KBM-7 (cell line): Measurements from ENCODE around the gene KLHL33.

ENCODE experiments used
- DNase-seq: peaks from one replicate; pipeline ENCODE4 v3.0.0-alpha.2; 2015
- in situ Hi-C: fragments of 300-500 bp; cut with MboI; formaldehyde crosslinking; loops from 2 replicates; pipeline ENCODE4 v1.14.3; 2020; ENCODE audit warnings: low sequenced_read_pairs, low pct_unique_long_range_greater_than_20kb, mixed read lengths

The KLHL33 gene

DNA sequence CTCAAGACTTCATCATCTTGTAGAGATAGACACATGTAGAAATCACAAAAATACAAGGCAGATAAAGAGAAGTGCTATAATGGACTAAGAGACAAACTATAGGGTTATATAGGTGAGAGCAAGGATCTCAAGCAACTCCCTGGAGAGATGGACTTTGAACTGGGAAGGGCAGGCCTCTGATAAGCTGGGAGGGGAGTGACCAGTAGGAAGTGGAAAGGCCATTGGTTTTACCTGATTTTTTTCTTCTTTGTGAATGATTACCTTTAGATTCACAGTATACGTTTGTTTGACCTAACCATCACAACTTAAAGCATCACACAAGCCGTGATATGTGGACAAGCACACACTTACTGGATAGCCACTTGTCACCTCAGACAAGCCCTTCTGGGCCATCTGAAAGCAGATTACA, 17.5 kb downstream of the KLHL33 start:
- DNase-seq = no peak
- in situ Hi-C loops = no loop called here

DNA sequence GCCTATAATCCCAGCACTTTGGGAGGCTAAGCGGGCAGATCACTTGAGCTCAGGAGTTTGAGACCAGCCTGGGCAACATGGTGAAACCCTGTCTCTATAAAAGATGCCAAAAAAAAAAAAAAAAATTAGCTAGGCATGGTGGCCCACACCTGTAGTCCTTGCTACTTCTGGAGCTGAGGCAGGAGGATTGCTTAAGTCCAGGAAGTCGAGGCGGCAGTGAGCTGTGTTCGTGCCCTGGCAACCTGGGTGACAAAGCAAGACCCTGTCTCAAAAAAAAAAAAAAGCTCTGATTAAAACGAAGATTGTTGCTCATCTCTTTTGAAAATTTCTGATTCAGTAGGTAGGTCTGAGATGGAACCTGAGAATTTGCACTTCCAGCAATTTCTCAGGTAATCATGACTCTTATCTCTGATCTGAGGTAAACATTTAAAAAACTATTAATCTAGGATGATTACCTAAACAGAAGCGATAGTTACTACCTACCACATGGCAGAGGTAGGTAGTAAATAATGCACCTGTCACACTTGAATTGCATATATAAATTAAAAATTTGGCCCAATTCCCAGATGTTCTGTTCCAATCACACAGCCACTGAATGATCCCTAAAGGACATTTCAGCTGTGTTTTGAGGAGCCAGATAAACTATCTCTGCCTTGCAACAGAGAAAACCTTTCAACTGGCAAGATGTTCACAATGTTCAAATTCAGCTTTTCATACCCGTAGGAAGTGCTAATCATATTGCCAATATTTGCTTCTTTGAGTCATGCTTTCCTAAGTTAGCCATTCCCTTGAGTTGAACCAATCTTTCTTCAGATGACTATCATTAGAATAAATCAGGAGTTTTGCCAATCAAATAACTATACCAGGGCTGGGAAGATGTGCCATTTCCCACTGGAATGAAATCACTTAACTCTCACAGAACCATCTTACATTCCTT, 18.4 kb downstream of the KLHL33 start:
- DNase-seq = no peak
- in situ Hi-C loops = no loop called here

DNA sequence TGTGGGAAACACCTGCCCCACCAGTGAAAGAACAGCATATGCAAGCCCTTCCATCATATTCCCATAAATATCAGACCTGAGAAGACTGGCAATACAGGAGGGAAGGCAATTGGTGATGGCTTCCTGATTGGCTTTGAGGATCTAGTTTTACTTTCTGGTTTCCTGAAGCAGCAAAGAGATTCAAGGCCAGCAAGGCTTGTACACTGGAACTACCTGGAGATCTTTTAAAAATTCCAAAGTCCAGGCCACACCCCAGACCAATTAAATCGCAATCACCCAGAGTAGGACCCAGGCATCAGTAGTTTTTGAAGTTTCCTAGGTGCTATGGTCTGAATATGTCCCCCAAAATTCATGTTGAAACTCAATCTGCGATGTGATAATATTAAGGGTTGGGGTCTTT, 19.7 kb downstream of the KLHL33 start:
- no peak for DNase-seq
- in situ Hi-C loops = no loop called here

DNA sequence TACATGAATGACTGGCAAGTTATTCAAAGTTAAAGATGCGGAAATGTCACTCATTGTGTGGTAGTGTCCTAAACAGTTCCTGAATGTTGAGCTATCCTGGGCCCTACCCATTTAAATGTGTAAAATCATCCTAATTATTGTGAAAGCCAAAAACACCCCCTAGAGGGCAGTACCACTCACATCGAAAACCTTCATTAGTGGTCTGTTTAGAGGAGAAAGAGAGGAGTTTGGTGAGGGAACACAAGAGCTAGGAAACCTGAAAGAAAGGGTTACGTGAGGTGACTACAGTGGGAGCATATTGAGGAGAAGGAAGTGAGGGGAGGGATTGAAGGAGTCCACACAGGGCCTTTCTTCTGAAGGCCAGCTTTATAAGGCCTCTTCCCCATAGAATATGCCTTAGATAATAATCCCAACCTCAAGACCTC, 20.2 kb downstream of the KLHL33 start:
- peak; percentile 93 for DNase-seq
- in situ Hi-C loops = no loop called here

DNA sequence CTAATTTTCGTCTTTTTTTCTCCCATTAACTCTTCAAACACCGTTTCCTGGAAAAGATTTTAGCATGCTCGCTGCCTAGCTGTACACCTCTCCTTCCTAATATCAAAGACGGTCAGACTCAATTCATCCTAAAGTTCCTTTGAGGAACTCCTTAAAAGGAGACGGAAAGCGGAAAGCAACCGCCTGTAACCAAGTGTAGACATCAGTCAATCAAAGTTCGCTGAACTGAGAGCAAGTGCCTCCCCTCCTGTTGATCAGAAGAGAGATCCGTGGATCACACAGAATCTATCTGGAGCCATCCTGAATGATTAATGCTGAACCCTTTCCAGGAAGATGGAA, 22.3 kb downstream of the KLHL33 start:
- DNase-seq = peak; percentile 50
- in situ Hi-C loops = no loop called here

DNA sequence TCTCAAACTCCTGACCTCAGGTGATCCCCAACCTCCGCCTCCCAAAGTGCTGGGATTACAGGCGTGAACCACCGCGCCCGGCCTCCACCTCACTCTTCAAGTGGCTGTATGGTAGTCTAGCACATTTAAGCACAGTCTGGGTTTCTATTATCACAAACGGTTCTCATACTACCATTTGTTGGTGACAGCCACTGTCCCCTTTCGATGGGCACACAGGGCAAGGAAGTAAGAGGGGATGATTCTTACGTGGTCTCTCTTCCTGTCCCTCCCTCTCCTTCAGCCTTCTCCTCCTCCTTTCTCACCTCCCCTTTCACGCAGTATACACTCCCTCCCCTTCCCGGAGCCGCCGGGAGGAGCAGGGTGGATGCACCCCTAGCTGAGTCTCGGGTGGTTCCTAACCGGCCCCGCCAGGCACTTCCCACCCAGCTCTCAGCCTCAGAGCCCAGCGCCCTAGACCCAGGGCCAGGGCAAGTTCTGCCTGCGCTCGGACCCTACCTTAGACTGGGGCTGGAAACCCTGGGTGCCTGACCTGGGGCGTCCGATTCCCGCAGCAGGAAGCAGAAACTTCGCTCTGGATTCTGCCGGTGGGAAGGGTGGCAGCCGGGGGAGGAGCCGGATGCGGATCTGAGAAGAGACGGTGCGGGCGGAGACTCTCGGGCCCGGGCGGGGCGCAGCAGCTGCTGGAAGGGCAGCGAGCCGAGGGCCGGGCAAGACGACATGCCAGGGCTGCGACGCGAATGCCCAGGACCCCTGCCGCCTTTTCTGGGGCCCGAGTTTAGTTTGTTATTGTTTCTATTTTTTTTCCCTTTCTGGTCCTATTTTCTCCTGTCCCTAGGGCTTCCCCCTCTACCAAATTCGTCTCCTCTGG, 22.9 kb downstream of the KLHL33 start, which contains the start of gene TEP1:
TEP1 (minus strand) TSS at position 626 of the 868 bp plus-strand sequence. CDS start 5,062 bp downstream, outside the sequence.
- in situ Hi-C loops = no loop called here
- DNase-seq = peak; percentile 82

DNA sequence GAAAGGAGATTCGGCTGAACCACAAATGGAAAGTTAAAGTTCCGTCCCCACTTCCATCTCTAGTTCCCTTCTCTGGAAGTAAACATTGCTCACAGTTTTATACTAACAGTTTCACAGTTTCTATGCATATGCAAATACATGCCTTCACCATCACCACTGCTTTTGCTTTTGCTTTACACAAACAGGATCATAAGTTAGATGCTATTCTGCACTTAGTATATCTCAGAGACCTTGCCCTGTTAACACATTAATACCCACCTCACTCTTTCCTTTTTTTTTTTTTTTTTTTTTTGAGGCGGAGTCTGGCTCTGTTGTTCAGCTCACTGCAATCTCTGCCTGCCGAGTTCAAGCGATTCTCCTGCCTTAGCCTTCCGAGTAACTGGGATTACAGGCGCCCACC, 23.6 kb downstream of the KLHL33 start:
- in situ Hi-C loops = no loop called here
- peak; percentile 38 for DNase-seq

DNA sequence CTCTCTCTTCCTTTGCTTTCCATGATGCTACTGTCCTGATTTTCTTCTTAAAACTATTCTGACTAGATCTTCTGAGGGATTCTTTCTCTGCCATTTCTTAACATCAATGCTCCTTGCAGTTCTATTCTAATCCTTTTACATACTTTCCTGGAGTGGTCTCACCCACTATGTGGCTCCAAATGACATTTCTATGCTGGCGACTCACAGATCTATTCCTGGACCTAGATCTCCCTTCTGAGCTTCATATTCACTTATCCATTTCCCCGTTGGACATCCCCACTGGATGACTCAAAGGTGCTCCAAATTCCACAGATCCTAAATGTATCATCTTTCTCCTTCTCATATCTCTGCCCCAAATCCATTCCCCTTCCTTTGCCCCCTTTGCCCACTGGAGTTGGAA, 26.7 kb downstream of the KLHL33 start:
- in situ Hi-C loops = no loop called here

DNA sequence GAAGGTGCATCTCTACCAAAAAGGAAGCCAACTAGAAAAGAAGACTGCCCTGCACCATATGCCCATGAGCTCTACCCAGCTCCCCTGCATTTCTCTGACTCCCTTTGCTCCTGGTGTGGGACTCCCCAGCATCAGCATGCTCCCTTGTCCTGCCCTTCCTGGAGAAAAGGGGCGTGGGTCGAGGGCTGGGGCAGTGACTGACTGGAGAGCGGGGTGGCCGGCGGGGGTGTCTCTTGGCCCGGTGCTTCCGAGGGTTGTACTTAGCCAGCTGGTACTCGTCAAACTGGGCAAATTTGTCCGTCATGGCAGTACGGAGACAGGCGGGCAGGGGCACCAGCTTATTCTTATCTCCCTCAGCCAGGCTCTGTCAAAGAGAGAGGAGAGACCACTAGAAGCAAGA, 32.4 kb downstream of the KLHL33 start:
- no peak for DNase-seq
- in situ Hi-C loops = no loop called here

More for the DNA sequence above, 26.7 kb downstream of the KLHL33 start:
- no peak for DNase-seq

DNA sequence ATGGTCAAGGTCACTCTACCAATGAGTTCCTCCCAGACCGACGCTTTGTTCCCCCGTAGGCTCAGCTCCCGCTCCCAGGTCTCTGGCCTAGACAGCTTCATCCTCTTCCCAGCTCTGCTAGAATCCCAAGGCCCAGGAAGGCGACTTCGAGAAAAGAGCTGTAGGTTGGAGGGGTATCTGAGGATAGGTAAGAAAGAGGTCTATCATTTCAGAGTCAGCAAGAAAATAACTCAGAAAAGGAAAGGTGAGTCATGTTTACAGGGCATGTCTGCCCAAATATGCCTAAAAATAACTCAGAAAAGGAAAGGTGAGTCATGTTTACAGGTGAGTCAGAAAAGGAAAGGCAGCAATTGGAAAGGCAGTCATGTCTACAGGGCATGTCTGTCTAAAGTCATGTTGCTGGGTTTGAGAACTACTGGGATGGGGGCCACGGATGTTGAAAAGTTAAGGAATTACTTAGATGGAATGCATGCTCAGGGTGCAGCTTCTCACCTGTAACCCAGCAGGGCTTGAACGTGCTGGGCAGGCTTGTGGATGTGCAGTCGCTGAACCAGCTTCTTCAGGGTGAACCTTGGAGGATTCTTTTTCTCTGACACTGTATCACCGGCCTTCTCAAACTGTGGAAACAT, 34.9 kb downstream of the KLHL33 start:
- in situ Hi-C loops = no loop called here
- DNase-seq = no peak

DNA sequence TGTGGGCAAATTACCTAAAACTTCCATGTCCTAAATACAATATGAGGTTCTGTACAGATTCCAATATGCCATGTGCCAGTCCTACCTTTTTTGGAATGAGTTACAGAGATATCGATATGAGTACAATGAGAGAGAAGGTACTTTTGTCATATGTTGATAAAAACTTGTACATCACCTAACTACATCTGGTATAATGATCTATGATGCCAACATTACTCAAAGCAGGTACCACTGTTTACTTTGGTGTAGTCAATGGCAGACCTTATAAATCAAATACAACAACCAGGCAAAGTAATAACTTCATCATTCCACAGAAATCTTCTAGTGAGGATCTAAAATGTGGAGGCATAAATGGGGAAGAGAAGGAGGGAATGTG, 35.4 kb downstream of the KLHL33 start:
- in situ Hi-C loops = no loop called here
- DNase-seq = no peak

DNA sequence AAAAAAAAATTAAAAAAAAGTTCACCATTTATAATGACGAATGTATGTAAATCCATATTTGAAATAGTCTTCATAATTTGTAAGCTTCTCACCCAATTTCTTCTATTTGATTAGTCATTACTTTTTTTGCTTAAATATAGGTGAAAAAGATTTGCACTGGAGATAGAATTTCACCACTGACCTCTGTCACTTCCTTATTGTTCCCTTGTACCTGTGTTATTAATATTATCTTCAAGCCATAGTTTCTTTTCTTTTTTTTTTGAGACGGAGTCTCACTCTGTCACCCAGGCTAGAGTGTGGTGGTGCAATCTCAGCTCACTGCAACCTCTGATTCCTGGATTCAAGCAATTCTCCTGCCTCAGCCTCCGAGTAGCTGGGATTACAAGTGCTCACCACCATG, 38.5 kb downstream of the KLHL33 start:
- no peak for DNase-seq
- in situ Hi-C loops = no loop called here

DNA sequence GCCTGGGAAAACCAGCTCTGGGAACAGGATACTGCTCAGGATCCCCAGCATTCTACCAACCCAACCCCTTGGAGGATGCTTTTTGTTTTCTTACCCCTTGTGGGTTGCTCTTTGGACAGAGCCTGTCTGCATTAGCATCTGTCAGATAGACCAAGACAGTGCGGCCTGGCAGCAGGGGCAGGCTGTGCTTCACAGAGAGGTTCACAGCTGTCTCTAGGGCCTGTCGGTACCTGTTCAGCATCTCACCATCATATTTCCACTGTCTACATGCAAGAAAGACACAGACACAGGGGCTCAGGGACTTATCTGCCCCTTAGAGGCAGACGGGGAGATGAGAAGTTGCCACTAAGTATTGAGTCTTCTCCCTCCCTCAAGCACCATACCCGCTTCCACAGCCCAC, 44.5 kb downstream of the KLHL33 start:
- in situ Hi-C loops = no loop called here
- DNase-seq = no peak

DNA sequence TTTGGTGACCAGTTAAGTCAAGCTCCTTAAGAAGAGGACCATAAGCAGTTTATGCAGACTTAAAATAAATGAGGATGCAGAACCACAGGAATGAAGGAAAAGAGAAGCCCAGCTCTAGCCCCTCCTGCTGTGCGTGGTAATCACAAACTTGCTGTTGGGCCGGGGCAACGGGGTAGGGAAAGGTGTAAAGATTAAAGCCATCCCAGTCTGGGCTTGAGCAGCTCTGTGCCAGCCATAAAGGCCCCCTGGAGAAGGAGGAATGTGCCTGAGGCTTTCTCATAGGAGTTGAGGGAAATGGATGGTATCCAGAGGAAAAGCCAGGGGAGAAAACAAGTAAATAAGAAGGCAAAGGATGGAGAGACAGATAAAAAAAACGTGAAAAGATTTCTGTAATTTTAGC, 47.8 kb downstream of the KLHL33 start:
- in situ Hi-C loops = no loop called here
- DNase-seq = no peak

DNA sequence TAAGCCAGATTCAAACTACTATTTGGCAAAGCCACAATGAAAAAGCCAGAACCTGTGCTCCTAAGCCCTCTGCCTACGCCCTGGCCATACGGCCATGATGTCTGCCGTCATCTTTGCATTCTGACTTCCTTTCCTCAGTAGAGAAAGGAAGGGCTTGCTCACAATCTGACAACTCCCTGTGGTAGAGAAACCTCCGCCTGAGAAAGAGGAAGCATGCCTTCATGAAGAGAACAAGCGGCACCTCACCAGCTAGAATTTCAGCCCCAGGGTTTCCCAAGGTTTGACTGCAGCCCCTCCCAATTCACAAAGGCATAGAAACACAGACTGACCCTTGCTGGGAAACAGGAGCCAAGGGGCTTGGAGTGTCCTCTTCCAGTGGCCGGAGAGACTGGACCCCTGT, 48.4 kb downstream of the KLHL33 start:
- in situ Hi-C loops = no loop called here
- peak; percentile 76 for DNase-seq

DNA sequence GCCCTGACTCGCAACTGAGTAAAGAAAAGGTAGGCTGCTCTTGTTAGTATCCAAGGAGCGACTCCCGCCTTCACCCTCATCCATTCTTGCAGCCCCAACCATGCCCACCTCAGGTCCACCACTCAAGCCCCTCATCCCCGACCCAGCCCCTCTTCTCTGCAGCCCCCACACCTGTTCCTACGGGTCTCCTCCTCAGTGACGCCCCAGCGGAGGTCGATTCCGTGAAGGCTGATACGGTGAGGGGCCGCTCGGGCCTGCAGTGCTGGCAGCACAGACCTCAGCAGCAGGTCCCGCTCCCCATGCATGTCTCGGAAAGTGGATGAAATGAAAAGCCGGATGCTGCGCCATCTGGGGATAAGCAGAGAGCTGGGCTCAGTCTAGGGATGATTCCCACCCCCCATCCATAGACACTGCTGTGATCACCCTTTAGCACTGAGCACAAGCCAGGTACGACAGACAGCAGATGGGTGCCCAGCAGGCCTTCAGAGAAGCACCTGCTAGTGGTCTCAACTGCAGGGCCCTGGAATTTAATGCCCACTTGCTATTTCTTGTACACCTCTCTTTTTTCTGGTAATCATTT, 49.6 kb downstream of the KLHL33 start:
- DNase-seq = no peak
- in situ Hi-C loops = no loop called here

DNA sequence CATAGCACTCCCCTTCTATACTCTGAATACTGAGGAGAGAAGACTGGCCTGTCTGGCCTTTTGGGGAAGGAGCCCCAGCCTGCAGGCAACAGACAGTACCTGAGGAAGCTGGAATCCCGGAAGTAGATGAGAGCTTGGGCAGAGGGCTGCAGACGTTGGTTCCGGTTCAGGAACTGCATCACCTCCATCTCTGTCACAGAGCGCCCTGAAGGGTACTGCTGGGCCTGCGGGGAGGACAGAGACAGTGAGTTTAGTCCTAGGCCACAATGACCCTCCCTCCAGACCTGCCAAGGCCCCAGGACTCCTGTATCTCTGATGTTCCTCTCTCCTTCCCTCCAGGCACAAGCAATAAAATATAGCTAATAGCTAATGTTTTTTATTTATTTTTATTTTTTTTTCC, 51.1 kb downstream of the KLHL33 start:
- in situ Hi-C loops = no loop called here
- no peak for DNase-seq

DNA sequence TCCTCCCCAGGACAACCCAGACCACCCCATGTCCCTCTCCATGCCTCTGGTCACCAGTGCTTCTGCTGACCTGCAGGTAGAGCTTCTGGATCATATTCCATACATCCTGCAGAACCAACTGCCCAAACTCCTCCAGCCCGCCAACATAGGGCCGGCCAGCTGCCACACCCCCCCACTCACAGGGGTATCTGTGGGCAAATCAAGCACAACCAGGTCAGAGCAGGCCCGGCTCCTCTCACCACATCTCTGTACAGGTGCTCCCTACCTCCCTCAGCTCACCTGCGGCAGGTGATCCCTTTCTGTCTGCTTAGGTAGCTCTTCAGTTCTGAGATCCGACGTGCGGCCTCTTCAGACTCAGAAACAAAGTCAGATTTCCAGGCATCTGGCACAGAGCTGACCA, 51.6 kb downstream of the KLHL33 start:
- in situ Hi-C loops = no loop called here
- DNase-seq = no peak

DNA sequence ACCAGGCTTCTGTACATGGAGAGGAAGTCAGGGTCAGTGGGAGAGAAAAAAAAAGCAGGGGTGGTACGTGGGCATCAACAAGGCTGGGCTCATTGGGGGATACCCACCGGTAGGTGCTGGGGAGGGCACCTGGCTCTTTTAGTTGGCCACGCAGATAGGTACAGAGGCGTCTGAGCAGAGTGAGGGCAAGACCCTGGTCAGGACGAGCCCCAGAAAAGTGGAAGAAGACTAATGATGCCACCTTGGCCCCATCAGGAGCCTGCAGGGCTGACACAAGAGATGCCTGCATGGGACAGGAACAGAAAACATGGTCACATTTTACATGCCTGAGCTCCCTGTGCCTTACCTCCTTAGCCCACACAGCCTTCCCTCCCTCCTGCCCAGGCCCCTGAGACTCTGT, 52.3 kb downstream of the KLHL33 start:
- in situ Hi-C loops = no loop called here
- DNase-seq = no peak
